Hepatocyte (in vitro differentiated cells): ENCODE data around the gene DPP9. TPM values are rescaled to one million over a fixed set of nuclear protein-coding genes. Genes with fewer than 3 reads are reported as not detected.

Source experiments
- DNase-seq: peaks from one replicate; pipeline ENCODE4 v3.0.0-alpha.2; 2016; ENCODE audit warnings: low spot score
- H2AFZ ChIP-seq: fragments of 200-600 bp; sonication (generic); 2 replicates; pipeline ENCODE4 v1.6.0; 2016; ENCODE audit warnings: antibody characterized with exemption, mild to moderate bottlenecking
- H3K27ac ChIP-seq: fragments of 200-600 bp; sonication (generic); 2 replicates; pipeline ENCODE4 v1.5.1; 2016; ENCODE audit warnings: mild to moderate bottlenecking
- H3K27me3 ChIP-seq: fragments of 200-600 bp; sonication (generic); 2 replicates; pipeline ENCODE4 v1.6.1; 2016
- H3K36me3 ChIP-seq: fragments of 200-600 bp; sonication (generic); replicated peaks from 2 replicates; pipeline ENCODE4 v1.5.1; 2016; ENCODE audit warnings: low read depth; ENCODE audit not compliant: insufficient read depth
- H3K4me1 ChIP-seq: fragments of 200-600 bp; sonication (generic); 2 replicates; pipeline ENCODE4 v1.5.1; 2016; ENCODE audit warnings: mild to moderate bottlenecking, moderate library complexity; ENCODE audit not compliant: insufficient read depth
- H3K4me2 ChIP-seq: fragments of 200-600 bp; sonication (generic); 2 replicates; pipeline ENCODE4 v1.6.0; 2016
- H3K4me3 ChIP-seq: fragments of 200-600 bp; sonication (generic); 2 replicates; pipeline ENCODE4 v1.5.1; 2016; ENCODE audit warnings: mild to moderate bottlenecking
- H3K79me2 ChIP-seq: fragments of 200-600 bp; sonication (generic); 2 replicates; pipeline ENCODE4 v1.6.0; 2017; ENCODE audit warnings: mild to moderate bottlenecking
- H3K9me2 ChIP-seq: fragments of 200-600 bp; sonication (generic); replicated peaks from 2 replicates; pipeline ENCODE4 v1.6.0; 2017; ENCODE audit warnings: mild to moderate bottlenecking; ENCODE audit not compliant: insufficient read depth
- H3K9me3 ChIP-seq: fragments of 200-600 bp; sonication (generic); 2 replicates; pipeline ENCODE4 v1.5.1; 2016; ENCODE audit warnings: low read depth, mild to moderate bottlenecking
- H4K20me1 ChIP-seq: fragments of 200-600 bp; sonication (generic); 2 replicates; pipeline ENCODE4 v1.6.0; 2016; ENCODE audit warnings: mild to moderate bottlenecking; ENCODE audit not compliant: insufficient read depth, poor library complexity, severe bottlenecking
- EZH2 ChIP-seq: fragments of 200-600 bp; sonication (generic); IDR thresholded peaks from 2 replicates; pipeline ENCODE4 v1.6.1; 2016; ENCODE audit warnings: antibody characterized with exemption, mild to moderate bottlenecking, borderline replicate concordance
- EZH2phosphoT487 ChIP-seq: fragments of 200-600 bp; sonication (generic); IDR thresholded peaks from one replicate; pipeline ENCODE4 v1.6.1; 2018; ENCODE audit warnings: antibody characterized with exemption, mild to moderate bottlenecking, low read depth, moderate library complexity; ENCODE audit not compliant: unreplicated experiment, severe bottlenecking
- WGBS: methylation state at CpG from one replicate; pipeline ENCODE4 v1.1.6; 2016; ENCODE audit warnings: low lambda C conversion rate; ENCODE audit errors: missing lambda C conversion rate; 5-methylcytosine and 5-hydroxymethylcytosine counted together
- polyA plus RNA-seq: library from polyadenylated mRNA; unstranded; fragments of >200 nt; fragmentation: Nextera tagmentation; extraction: Ambion mirVana; gene quantifications from 2 replicates; pipeline ENCODE4 v1.2.1, GENCODE V29; 2016
- total RNA-seq: library from RNA; depleted of rRNA; stranded (reverse); fragments of >200 nt; gene quantifications from 2 replicates; pipeline ENCODE4 v1.2.3, GENCODE V29; 2014
- TF ChIP-seq, protein P1 (sequence below): fragments of 200-600 bp; sonication (generic); IDR thresholded peaks from 2 replicates; pipeline ENCODE4 v1.5.1; 2016; ENCODE audit warnings: antibody characterized with exemption, mild to moderate bottlenecking; ENCODE audit not compliant: poor library complexity

The DPP9 gene
- total and polyA plus RNA-seq, 2 experiments from 2014 or later: 27.6 to 32.7 TPM

DNA sequence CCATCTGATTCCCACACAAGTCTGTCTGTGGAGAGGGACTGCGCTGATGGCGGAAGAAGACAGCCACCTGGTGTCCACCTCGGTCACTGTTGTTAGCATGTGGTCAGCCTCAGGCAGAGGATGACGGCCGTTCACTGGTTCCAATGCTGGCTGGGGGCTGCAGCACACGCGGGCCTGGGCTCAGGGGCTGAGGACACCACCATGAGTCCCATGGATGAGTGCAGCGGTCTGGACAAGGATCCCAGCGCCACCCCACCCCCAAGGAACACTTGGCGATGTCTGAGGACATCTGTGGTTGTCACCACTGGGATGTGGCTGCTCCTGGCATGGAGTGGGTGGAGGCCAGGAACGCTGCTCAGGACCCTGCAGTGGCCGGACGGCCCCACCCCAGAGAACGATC is 10.9 kb downstream of the DPP9 start:
- no peak for DNase-seq
- Histone ChIP-seq H3K27me3 (no peaks in the 10 kb centered on the region), H3K9me2 (no peaks in the 10 kb centered on the region), H3K36me3 (no peaks in the 10 kb centered on the region), H3K4me2 (no peak overlapping the region), H2AFZ (no peak overlapping the region), H4K20me1 (no peaks in the 10 kb centered on the region), H3K79me2 (no peaks in the 10 kb centered on the region), H3K4me1 (peaks cover 2% of the 10 kb centered on the region), H3K27ac (no peak overlapping the region), H3K4me3 (no peak overlapping the region), H3K9me3 (no peaks in the 10 kb centered on the region)
- WGBS: 96% methylated on average over 14 of the region's 14 CpGs
- no peak for TF ChIP-seq EZH2phosphoT487
- TF ChIP-seq, protein P1, sequence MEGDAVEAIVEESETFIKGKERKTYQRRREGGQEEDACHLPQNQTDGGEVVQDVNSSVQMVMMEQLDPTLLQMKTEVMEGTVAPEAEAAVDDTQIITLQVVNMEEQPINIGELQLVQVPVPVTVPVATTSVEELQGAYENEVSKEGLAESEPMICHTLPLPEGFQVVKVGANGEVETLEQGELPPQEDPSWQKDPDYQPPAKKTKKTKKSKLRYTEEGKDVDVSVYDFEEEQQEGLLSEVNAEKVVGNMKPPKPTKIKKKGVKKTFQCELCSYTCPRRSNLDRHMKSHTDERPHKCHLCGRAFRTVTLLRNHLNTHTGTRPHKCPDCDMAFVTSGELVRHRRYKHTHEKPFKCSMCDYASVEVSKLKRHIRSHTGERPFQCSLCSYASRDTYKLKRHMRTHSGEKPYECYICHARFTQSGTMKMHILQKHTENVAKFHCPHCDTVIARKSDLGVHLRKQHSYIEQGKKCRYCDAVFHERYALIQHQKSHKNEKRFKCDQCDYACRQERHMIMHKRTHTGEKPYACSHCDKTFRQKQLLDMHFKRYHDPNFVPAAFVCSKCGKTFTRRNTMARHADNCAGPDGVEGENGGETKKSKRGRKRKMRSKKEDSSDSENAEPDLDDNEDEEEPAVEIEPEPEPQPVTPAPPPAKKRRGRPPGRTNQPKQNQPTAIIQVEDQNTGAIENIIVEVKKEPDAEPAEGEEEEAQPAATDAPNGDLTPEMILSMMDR: no peak
- no peak for TF ChIP-seq EZH2

DNA sequence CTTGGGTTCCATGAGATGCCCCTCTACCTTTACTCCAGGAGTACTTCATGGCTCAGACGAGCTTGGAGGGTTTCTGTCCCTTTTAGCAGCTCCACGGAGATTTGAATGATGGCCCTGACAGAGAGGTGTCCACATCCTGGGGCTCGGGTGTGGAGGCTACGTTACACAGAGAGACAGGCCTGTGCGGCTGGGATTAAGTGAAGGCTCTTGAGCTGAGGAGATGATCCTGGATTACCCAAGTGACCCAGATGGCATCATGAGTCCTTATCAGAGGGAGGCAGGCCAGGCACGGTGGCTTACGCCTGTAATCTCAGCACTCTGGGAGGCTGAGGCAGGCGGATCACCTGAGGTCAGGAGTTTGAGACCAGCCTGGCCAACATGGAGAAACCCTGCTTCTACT is 12.4 kb downstream of the DPP9 start:
- no peak for DNase-seq
- Histone ChIP-seq H2AFZ (no peak overlapping the region), H3K9me2 (no peaks in the 10 kb centered on the region), H3K79me2 (no peaks in the 10 kb centered on the region), H3K4me1 (peaks cover 2% of the 10 kb centered on the region), H3K9me3 (no peaks in the 10 kb centered on the region), H3K4me3 (no peak overlapping the region), H3K27ac (no peak overlapping the region), H3K27me3 (no peaks in the 10 kb centered on the region), H3K36me3 (no peaks in the 10 kb centered on the region), H3K4me2 (no peak overlapping the region), H4K20me1 (no peaks in the 10 kb centered on the region)
- no peak for TF ChIP-seq EZH2
- TF ChIP-seq, protein P1: no peak
- TF ChIP-seq EZH2phosphoT487: no peak
- 89% methylated on average over 8 of the region's 8 CpGs for WGBS

DNA sequence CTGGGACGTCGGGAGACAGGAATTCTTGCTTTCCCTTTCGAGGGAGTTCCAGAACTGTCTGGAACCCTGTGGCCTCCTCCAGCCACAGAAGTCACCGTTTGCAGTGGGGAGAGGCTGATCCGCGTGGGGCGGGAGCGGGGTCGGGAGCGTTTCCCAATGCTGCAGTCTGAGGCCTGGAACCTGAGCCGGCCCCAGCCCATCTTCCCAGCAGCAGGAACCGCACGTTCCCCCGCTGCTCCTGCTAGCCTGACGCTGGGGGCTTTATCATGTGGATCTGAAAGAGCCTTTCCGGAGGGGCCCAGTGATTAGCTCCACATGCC is 13.4 kb downstream of the DPP9 start:
- H3K36me3 ChIP-seq: no peaks in the 10 kb centered on the region
- H2AFZ ChIP-seq: no peak overlapping the region
- H3K9me2 ChIP-seq: no peaks in the 10 kb centered on the region
- no peaks in the 10 kb centered on the region for H4K20me1 ChIP-seq
- H3K27me3 ChIP-seq: no peaks in the 10 kb centered on the region
- WGBS: 98% methylated on average over 16 of the region's 16 CpGs
- H3K4me1 ChIP-seq: peaks cover 12% of the 10 kb centered on the region
- no peak for DNase-seq
- H3K9me3 ChIP-seq: no peaks in the 10 kb centered on the region
- H3K79me2 ChIP-seq: no peaks in the 10 kb centered on the region
- H3K4me3 ChIP-seq: no peak overlapping the region
- H3K27ac ChIP-seq: no peak overlapping the region
- H3K4me2 ChIP-seq: no peak overlapping the region
- TF ChIP-seq EZH2phosphoT487: no peak
- TF ChIP-seq EZH2: no peak
- TF ChIP-seq, protein P1: no peak
